SK-N-SH (cell line): Measurements from ENCODE around the gene ZNF614. TPM values are rescaled to one million over a fixed set of nuclear protein-coding genes. Genes with fewer than 3 reads are reported as not detected.

ENCODE experiments used
- CTCF ChIA-PET: fragments of 300-600, 350-600 bp; formaldehyde crosslinking; extraction: SDS; loops from one replicate; lab custom pipeline; 2021; lab: Yijun Ruan, JAX
- POLR2A ChIA-PET: fragments of 350-600 bp; sonication (Branson Sonifier 250); formaldehyde crosslinking; extraction: SDS; loops from one replicate; lab custom pipeline; 2020; ENCODE audit warnings: antibody characterized with exemption, inconsistent platforms; lab: Yijun Ruan, JAX
- DNase-seq: peaks from one replicate; pipeline ENCODE4 v3.0.0; 2012
- H2AFZ ChIP-seq: fragments of 200-600 bp; sonication (generic); 2 replicates; pipeline ENCODE4 v1.8.1; 2016; ENCODE audit warnings: antibody characterized with exemption, mild to moderate bottlenecking, low read depth
- H3F3A ChIP-seq: fragments of 200-600 bp; sonication (generic); replicated peaks from 2 replicates; pipeline ENCODE3; 2016; ENCODE audit warnings: antibody characterized with exemption, mild to moderate bottlenecking; ENCODE audit not compliant: insufficient read depth
- H3K27ac ChIP-seq, 2 experiments: fragments of 200-500 bp in 1 of 2; fragments of 200-600 bp in 1 of 2; sonication (Bioruptor generic) in 1 of 2; sonication (generic), shearing (Covaris generic) in 1 of 2; 2 replicates each; pipeline versions ENCODE4 v1.5.1 to v1.6.1; 2014 to 2016; ENCODE audit warnings: low read depth in 2 of 2, inconsistent platforms in 1 of 2, low read length in 1 of 2, mild to moderate bottlenecking in 1 of 2, mixed read lengths in 1 of 2
- H3K27me3 ChIP-seq: fragments of 200-600 bp; sonication (generic), shearing (Covaris generic); 2 replicates; pipeline ENCODE4 v1.6.1; 2016; ENCODE audit warnings: mixed run types; ENCODE audit not compliant: insufficient read depth
- H3K36me3 ChIP-seq, 2 experiments: fragments of 200-500 bp in 1 of 2; fragments of 200-600 bp in 1 of 2; sonication (Bioruptor generic) in 1 of 2; sonication (generic) in 1 of 2; replicated peaks in 1 of 2; 2 replicates each; pipeline versions ENCODE3 to v1.5.1; 2014 to 2016; ENCODE audit warnings: low read length in 1 of 2, mild to moderate bottlenecking in 1 of 2; ENCODE audit not compliant: insufficient read depth in 2 of 2, control insufficient read depth in 1 of 2
- H3K4me1 ChIP-seq, 2 experiments: fragments of 200-500 bp in 1 of 2; fragments of 200-600 bp in 1 of 2; sonication (Bioruptor generic) in 1 of 2; sonication (generic), shearing (Covaris generic) in 1 of 2; 2 replicates each; pipeline versions ENCODE4 v1.5.1 to v1.6.1; 2014 to 2016; ENCODE audit warnings: low read depth in 1 of 2, low read length in 1 of 2, mixed run types in 1 of 2; ENCODE audit not compliant: insufficient read depth in 2 of 2, control insufficient read depth in 1 of 2
- H3K4me2 ChIP-seq: fragments of 200-600 bp; sonication (generic), shearing (Covaris generic); 2 replicates; pipeline ENCODE4 v1.6.1; 2017; ENCODE audit warnings: mixed run types
- H3K4me3 ChIP-seq, 2 experiments: fragments of 200-500 bp in 1 of 2; fragments of 200-600 bp in 1 of 2; sonication (Bioruptor generic) in 1 of 2; sonication (generic), shearing (Covaris generic) in 1 of 2; 2 replicates each; pipeline versions ENCODE4 v1.5.1 to v1.8.1; 2014 to 2016; ENCODE audit warnings: low read depth in 2 of 2, inconsistent platforms in 1 of 2, low read length in 1 of 2, mild to moderate bottlenecking in 1 of 2, mixed read lengths in 1 of 2, moderate library complexity in 1 of 2
- H3K79me2 ChIP-seq: fragments of 200-600 bp; sonication (generic); 2 replicates; pipeline ENCODE4 v1.8.1; 2017; ENCODE audit warnings: mild to moderate bottlenecking; ENCODE audit not compliant: insufficient read depth
- H3K9ac ChIP-seq: fragments of 200-600 bp; sonication (generic); 2 replicates; pipeline ENCODE4 v1.6.1; 2017; ENCODE audit warnings: mixed run types
- H3K9me2 ChIP-seq: fragments of 200-600 bp; sonication (generic); 2 replicates; pipeline ENCODE4 v1.6.1; 2017; ENCODE audit warnings: mixed run types
- H3K9me3 ChIP-seq: fragments of 200-600 bp; sonication (generic); 2 replicates; pipeline ENCODE4 v1.6.1; 2017; ENCODE audit warnings: mixed run types, mild to moderate bottlenecking, moderate library complexity
- H4K20me1 ChIP-seq: fragments of 200-600 bp; sonication (generic); 2 replicates; pipeline ENCODE4 v1.6.1; 2017; ENCODE audit warnings: mild to moderate bottlenecking, mixed run types; ENCODE audit not compliant: insufficient read depth
- CTCF ChIP-seq: fragments of 200-600 bp; sonication (generic); IDR thresholded peaks from 2 replicates; pipeline ENCODE4 v1.6.1; 2017; ENCODE audit warnings: antibody characterized with exemption, mild to moderate bottlenecking, moderate library complexity
- ELF1 ChIP-seq: IDR thresholded peaks from 2 replicates; pipeline ENCODE4 v1.4.0; 2012
- EP300 ChIP-seq, 2 experiments: IDR thresholded peaks; 2 replicates each; pipeline versions ENCODE4 v1.4.0 to v1.6.1; 2012; ENCODE audit warnings: borderline replicate concordance in 1 of 2, low read depth in 1 of 2, low read length in 1 of 2
- EZH2phosphoT487 ChIP-seq: fragments of 200-600 bp; sonication (generic); IDR thresholded peaks from 2 replicates; pipeline ENCODE4 v1.6.1; 2017; ENCODE audit warnings: low read depth, mixed run types, mild to moderate bottlenecking, antibody characterized with exemption, moderate library complexity, borderline replicate concordance
- GATA2 ChIP-seq: sonication (generic); formaldehyde crosslinking; IDR thresholded peaks from 2 replicates; pipeline ENCODE4 v1.5.0; 2020; ENCODE audit warnings: mild to moderate bottlenecking, missing genetic modification reagents
- PBX3 ChIP-seq: IDR thresholded peaks from 2 replicates; pipeline ENCODE4; 2012
- RAD21 ChIP-seq: IDR thresholded peaks from 2 replicates; pipeline ENCODE4 v1.6.1; 2012; ENCODE audit warnings: mild to moderate bottlenecking, low read length
- RCOR1 ChIP-seq: fragments of 150-350 bp; IDR thresholded peaks from 2 replicates; pipeline ENCODE4 v1.6.1; 2017; ENCODE audit warnings: antibody characterized with exemption, low read length
- SIN3A ChIP-seq: IDR thresholded peaks from 2 replicates; pipeline ENCODE4 v1.6.1; 2012; ENCODE audit warnings: low read depth, mild to moderate bottlenecking, low read length, moderate library complexity, borderline replicate concordance
- SMC3 ChIP-seq: IDR thresholded peaks from 2 replicates; pipeline ENCODE4 v1.6.1; 2012; ENCODE audit warnings: low read depth, low read length, improper control_type of control experiment
- TAF1 ChIP-seq: IDR thresholded peaks from 2 replicates; pipeline ENCODE4 v1.6.1; 2012; ENCODE audit warnings: low read depth, mild to moderate bottlenecking, low read length, moderate library complexity, borderline replicate concordance
- WGBS: methylation state at CpG from one replicate; pipeline ENCODE4 v1.1.6; 2017; ENCODE audit warnings: low lambda C conversion rate; 5-methylcytosine and 5-hydroxymethylcytosine counted together
- polyA plus RNA-seq, 3 experiments: library from polyadenylated mRNA; depleted of rRNA; stranded (reverse); fragments of >200 nt; gene quantifications; 2 replicates each; pipeline ENCODE4 v1.2.3, GENCODE V29; 2012
- TF ChIP-seq, protein P1 (sequence below): IDR thresholded peaks from 2 replicates; pipeline ENCODE4 v1.6.1; 2012; ENCODE audit warnings: mild to moderate bottlenecking, low read depth, low read length, moderate library complexity
- TF ChIP-seq, protein P2 (sequence below): IDR thresholded peaks from 2 replicates; pipeline ENCODE4 v1.4.0; 2012; ENCODE audit warnings: low read depth, borderline replicate concordance

ZNF614 gene
- polyA plus RNA-seq, 1 of the 3 experiments (the other 2 are of a cell fraction), result 2.8 TPM

DNA sequence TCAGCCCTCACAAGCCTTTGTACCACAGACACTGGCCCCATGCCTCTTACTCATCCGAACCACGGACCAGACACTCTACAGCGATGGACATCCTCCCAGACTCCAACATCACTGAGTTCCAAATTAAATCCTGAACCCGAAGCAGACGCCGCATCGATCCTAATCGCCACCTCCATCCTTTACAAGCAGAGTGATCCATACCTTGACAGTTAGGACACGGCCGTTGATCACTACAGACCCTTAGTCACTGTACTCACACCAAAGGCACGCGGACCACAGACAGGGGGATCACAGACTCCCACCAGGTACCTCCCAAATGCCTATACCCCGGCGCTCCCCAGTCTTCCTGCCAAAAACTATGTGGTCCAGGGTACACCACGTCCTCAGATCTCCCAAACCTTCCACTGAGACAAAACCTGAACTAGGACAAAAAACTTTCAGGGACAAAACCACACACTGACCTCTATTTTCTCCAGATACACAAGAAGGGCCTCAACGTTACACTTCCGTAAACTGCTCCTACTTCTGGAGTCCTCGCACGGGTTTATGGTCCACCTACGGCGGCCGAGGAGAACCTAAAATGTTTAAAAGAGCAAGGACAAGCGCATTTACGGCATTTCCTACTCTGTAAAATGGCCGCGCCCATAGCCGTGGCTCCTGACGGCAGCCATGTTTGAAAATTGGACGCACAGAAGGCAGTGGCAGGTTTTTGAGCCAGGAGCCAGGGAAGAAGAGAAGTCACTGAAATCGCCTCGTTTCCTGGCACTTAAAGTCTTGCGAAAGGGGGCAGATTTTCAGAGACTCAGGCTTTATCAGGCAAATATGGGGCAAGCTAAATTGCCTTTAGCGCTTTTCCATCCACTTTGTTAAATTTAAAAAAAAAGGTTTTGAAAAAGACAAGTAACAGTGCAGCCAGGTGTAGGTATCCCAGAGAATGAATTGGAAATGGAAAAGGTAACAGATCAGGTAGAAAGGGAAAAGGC, 41.6 kb downstream of the ZNF614 start, which contains the start of gene ZNF350 (continued):
- TF ChIP-seq, protein P1, sequence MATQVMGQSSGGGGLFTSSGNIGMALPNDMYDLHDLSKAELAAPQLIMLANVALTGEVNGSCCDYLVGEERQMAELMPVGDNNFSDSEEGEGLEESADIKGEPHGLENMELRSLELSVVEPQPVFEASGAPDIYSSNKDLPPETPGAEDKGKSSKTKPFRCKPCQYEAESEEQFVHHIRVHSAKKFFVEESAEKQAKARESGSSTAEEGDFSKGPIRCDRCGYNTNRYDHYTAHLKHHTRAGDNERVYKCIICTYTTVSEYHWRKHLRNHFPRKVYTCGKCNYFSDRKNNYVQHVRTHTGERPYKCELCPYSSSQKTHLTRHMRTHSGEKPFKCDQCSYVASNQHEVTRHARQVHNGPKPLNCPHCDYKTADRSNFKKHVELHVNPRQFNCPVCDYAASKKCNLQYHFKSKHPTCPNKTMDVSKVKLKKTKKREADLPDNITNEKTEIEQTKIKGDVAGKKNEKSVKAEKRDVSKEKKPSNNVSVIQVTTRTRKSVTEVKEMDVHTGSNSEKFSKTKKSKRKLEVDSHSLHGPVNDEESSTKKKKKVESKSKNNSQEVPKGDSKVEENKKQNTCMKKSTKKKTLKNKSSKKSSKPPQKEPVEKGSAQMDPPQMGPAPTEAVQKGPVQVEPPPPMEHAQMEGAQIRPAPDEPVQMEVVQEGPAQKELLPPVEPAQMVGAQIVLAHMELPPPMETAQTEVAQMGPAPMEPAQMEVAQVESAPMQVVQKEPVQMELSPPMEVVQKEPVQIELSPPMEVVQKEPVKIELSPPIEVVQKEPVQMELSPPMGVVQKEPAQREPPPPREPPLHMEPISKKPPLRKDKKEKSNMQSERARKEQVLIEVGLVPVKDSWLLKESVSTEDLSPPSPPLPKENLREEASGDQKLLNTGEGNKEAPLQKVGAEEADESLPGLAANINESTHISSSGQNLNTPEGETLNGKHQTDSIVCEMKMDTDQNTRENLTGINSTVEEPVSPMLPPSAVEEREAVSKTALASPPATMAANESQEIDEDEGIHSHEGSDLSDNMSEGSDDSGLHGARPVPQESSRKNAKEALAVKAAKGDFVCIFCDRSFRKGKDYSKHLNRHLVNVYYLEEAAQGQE, result peak; percentile 62
- TF ChIP-seq GATA2 (CRISPR knock-in tag) (no peak), EZH2phosphoT487 (no peak), RCOR1 (0 out of 2 replicates have a peak, but pooled peaks have one; percentile 20), ELF1 (peak; percentile 100), TAF1 (peak; percentile 64; the same call in 1 of the 2 replicates), SMC3 (0 out of 2 replicates have a peak, but pooled peaks have one; percentile 1), PBX3 (no peak), RAD21 (no peak)

DNA sequence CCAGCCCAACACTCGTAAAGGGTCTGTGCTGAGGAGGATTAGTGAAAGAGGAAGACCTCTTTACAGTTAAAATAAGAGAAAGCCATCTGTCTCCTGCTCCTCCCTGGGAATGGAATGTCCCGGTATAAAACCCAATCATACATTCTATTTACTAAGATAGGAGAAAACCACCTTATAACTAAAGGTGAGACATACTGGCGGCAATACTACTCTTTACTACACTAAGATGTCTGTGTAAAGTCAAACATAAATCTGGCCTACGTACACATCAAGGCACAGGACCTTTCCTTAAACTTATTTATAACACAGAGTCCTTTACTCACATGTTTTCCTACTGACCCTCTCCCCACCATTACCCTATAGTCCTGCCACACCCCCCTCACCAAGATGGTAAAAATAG, 44.8 kb downstream of the ZNF614 start:
- no peaks in the 10 kb centered on the region for H4K20me1 ChIP-seq
- H3K27ac ChIP-seq, result no peak overlapping the region
- H3K9me3 ChIP-seq, result no peaks in the 10 kb centered on the region; the same call in 1 of the 2 replicates
- no peak for DNase-seq
- H3K27me3 ChIP-seq, result no peaks in the 10 kb centered on the region
- peaks cover 0 to 50% of the 10 kb centered on the region in 2 experiments for H3K36me3 ChIP-seq
- ChIA-PET CTCF (no interaction called here), POLR2A (no interaction called here)
- no peaks in the 10 kb centered on the region for H3F3A ChIP-seq
- H3K4me2 ChIP-seq, result no peak overlapping the region
- H3K9ac ChIP-seq, result no peak overlapping the region
- WGBS, result 76% methylated on average over 4 of the region's 4 CpGs
- H2AFZ ChIP-seq, result no peak overlapping the region
- peaks cover 76% of the 10 kb centered on the region for H3K79me2 ChIP-seq
- H3K9me2 ChIP-seq, result no peaks in the 10 kb centered on the region
- no peak overlapping the region for H3K4me3 ChIP-seq
- H3K4me1 ChIP-seq, result peaks cover 0 to 6% of the 10 kb centered on the region in 2 experiments; a peak in 1 of 4 replicates
- TF ChIP-seq SIN3A (no peak), PBX3 (no peak), CTCF (no peak), EP300 (IDR thresholded peaks at IDR 0.05; ENCODE audit: borderline replicate concordance in 1 of 2, low read depth in 1 of 2, low read length in 1 of 2) (no peak)
- TF ChIP-seq, protein P2, sequence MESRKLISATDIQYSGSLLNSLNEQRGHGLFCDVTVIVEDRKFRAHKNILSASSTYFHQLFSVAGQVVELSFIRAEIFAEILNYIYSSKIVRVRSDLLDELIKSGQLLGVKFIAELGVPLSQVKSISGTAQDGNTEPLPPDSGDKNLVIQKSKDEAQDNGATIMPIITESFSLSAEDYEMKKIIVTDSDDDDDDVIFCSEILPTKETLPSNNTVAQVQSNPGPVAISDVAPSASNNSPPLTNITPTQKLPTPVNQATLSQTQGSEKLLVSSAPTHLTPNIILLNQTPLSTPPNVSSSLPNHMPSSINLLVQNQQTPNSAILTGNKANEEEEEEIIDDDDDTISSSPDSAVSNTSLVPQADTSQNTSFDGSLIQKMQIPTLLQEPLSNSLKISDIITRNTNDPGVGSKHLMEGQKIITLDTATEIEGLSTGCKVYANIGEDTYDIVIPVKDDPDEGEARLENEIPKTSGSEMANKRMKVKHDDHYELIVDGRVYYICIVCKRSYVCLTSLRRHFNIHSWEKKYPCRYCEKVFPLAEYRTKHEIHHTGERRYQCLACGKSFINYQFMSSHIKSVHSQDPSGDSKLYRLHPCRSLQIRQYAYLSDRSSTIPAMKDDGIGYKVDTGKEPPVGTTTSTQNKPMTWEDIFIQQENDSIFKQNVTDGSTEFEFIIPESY, result no peak
- TF ChIP-seq, protein P1, result no peak
